Keratinocyte (primary cell): Measurements from ENCODE around the gene ANGPTL8.

Experiments used
- CTCF ChIP-seq, 3 experiments: IDR thresholded peaks in 1 of 3; conservative IDR thresholded peaks in 1 of 3; optimal IDR thresholded peaks in 1 of 3; 2 replicates in 2 of 3; 3 replicates in 1 of 3; pipeline versions ENCODE3 to v1.5.1; 2011; ENCODE audit warnings: low read length in 3 of 3, mild to moderate bottlenecking in 3 of 3, moderate library complexity in 2 of 3, control low read depth in 1 of 3, inconsistent platforms in 1 of 3; ENCODE audit not compliant: insufficient read depth in 2 of 3; ENCODE audit errors: extremely low read depth in 1 of 3
- EZH2 ChIP-seq: IDR thresholded peaks from one replicate; pipeline ENCODE4 v1.6.1; 2012; ENCODE audit warnings: inconsistent platforms, mild to moderate bottlenecking, low read length, moderate library complexity

GRCh38 chr19:11261971-11262839 is 22.8 kb downstream of the ANGPTL8 start, which contains the start of gene DOCK6:
- TF ChIP-seq CTCF (optimal IDR thresholded peaks at IDR 0.05 in 1 of 3, IDR thresholded peaks at IDR 0.05 in 1 of 3, conservative IDR thresholded peaks at IDR 0.05 in 1 of 3; ENCODE audit: extremely low read depth in 1 of 3, insufficient read depth in 2 of 3, low read length in 3 of 3) (peak in 2 of 3 experiments; percentile 41 to 61), EZH2 (no peak)
